HCT116 (cell line): Measurements from ENCODE around the gene ACKR1. TPM values are rescaled to one million over a fixed set of nuclear protein-coding genes. Genes with fewer than 3 reads are reported as not detected.

ENCODE experiments used
- ATAC-seq: fragments of 200-7000 bp; cut with Tn5 transposase; 2 replicates; pipeline ENCODE4 v1.9.1; 2020; ENCODE audit warnings: mild to moderate bottlenecking, moderate library complexity
- BruUV-seq: library from RNA; stranded (reverse); fragments of 400-500 nt; replicated peaks from 2 replicates; lab custom pipeline; 2021; lab: Mats Ljungman, UMichigan
- CTCF ChIA-PET: fragments of 300-600 bp; sonication (Branson Sonifier 250); formaldehyde crosslinking; loops from one replicate; lab custom pipeline; 2021; ENCODE audit warnings: antibody characterized with exemption; lab: Charles Lee
- POLR2A ChIA-PET: fragments of 300-600, 350-600 bp; sonication (Branson Sonifier 250); formaldehyde crosslinking; loops from one replicate; lab custom pipeline; 2021; ENCODE audit warnings: antibody characterized with exemption; lab: Charles Lee
- RAD21 ChIA-PET, 2 experiments: fragments of 300-600 bp; sonication (Branson Sonifier 250); formaldehyde crosslinking; loops; one replicate each; lab custom pipeline; 2023; ENCODE audit warnings: low total read pairs in 2 of 2; ENCODE audit not compliant: uncharacterized antibody in 2 of 2, unreplicated experiment in 2 of 2, low non-redundant PET in 1 of 2; lab: Charles Lee
- DNase-seq: peaks from one replicate; pipeline ENCODE4 v3.0.0-alpha.2; 2010; ENCODE audit warnings: low read depth, low spot score
- H2AFZ ChIP-seq: fragments of 200-600 bp; shearing (Covaris generic), sonication (generic); 2 replicates; pipeline ENCODE4 v1.6.1; 2017; ENCODE audit warnings: low read depth, mixed run types, mixed read lengths, antibody characterized with exemption, low read length; ENCODE audit not compliant: poor library complexity, severe bottlenecking
- H3K27ac ChIP-seq: 2 replicates; pipeline ENCODE4 v1.5.1; 2012; ENCODE audit warnings: low read depth, low read length
- H3K27me3 ChIP-seq: fragments of 200-600 bp; sonication (generic); 2 replicates; pipeline ENCODE4 v1.6.1; 2016; ENCODE audit warnings: mixed run types, low read length, mixed read lengths; ENCODE audit not compliant: insufficient read depth
- H3K36me3 ChIP-seq, 2 experiments: fragments of 200-500 bp in 1 of 2; fragments of 200-600 bp in 1 of 2; sonication (Bioruptor generic) in 1 of 2; sonication (generic) in 1 of 2; 2 replicates each; pipeline versions ENCODE4 v1.5.1 to v1.6.1; 2014 to 2016; ENCODE audit warnings: low read length in 2 of 2, inconsistent platforms in 1 of 2, mixed read lengths in 1 of 2, mixed run types in 1 of 2; ENCODE audit not compliant: insufficient read depth in 2 of 2, control insufficient read depth in 1 of 2
- H3K4me1 ChIP-seq, 2 experiments: fragments of 200-600 bp in 1 of 2; sonication (generic) in 1 of 2; 2 replicates each; pipeline versions ENCODE4 v1.5.1 to v1.6.1; 2012 to 2017; ENCODE audit warnings: low read length in 2 of 2, inconsistent platforms in 1 of 2, mild to moderate bottlenecking in 1 of 2, mixed read lengths in 1 of 2, mixed run types in 1 of 2, moderate library complexity in 1 of 2; ENCODE audit not compliant: insufficient read depth in 2 of 2, control insufficient read depth in 1 of 2
- H3K4me2 ChIP-seq: fragments of 200-600 bp; sonication (generic); 2 replicates; pipeline ENCODE4 v1.6.1; 2017; ENCODE audit warnings: mixed run types, low read length, mixed read lengths
- H3K4me3 ChIP-seq, 2 experiments: fragments of 200-600 bp in 1 of 2; sonication (generic) in 1 of 2; replicated peaks in 1 of 2; 2 replicates each; pipeline ENCODE4 v1.5.1; 2011 to 2016; ENCODE audit warnings: low read length in 2 of 2, control low read depth in 1 of 2, low read depth in 1 of 2, mild to moderate bottlenecking in 1 of 2, mixed read lengths in 1 of 2, mixed run types in 1 of 2
- H3K79me2 ChIP-seq: fragments of 200-600 bp; sonication (generic); 2 replicates; pipeline ENCODE4 v1.6.1; 2017; ENCODE audit warnings: mild to moderate bottlenecking, mixed run types, low read length, moderate library complexity, mixed read lengths; ENCODE audit not compliant: insufficient read depth
- H3K9ac ChIP-seq: fragments of 200-600 bp; sonication (generic); 2 replicates; pipeline ENCODE4 v1.6.1; 2016; ENCODE audit warnings: low read length, mixed read lengths
- H3K9me2 ChIP-seq: fragments of 200-600 bp; sonication (generic), shearing (Covaris generic); 2 replicates; pipeline ENCODE4 v1.6.1; 2017; ENCODE audit warnings: mixed run types, mild to moderate bottlenecking, moderate library complexity; ENCODE audit not compliant: insufficient read depth
- H3K9me3 ChIP-seq, 2 experiments: fragments of 200-500 bp in 1 of 2; fragments of 200-600 bp in 1 of 2; sonication (Bioruptor generic) in 1 of 2; sonication (generic) in 1 of 2; 2 replicates each; pipeline ENCODE4 v1.6.1; 2014 to 2017; ENCODE audit warnings: low read length in 2 of 2, mixed read lengths in 2 of 2, inconsistent platforms in 1 of 2, low read depth in 1 of 2, mild to moderate bottlenecking in 1 of 2, mixed run types in 1 of 2, moderate library complexity in 1 of 2; ENCODE audit not compliant: control insufficient read depth in 1 of 2, insufficient read depth in 1 of 2
- H4K20me1 ChIP-seq: fragments of 200-600 bp; sonication (generic), shearing (Covaris generic); 2 replicates; pipeline ENCODE4 v1.6.1; 2017; ENCODE audit warnings: mixed run types, mild to moderate bottlenecking, moderate library complexity; ENCODE audit not compliant: insufficient read depth
- CBX3 ChIP-seq: IDR thresholded peaks from 2 replicates; pipeline ENCODE4 v1.6.1; 2012; ENCODE audit warnings: low read depth
- CEBPB ChIP-seq: IDR thresholded peaks from 2 replicates; pipeline ENCODE4 v1.6.1; 2012; ENCODE audit warnings: low read depth
- EZH2 ChIP-seq: fragments of 200-600 bp; sonication (generic); IDR thresholded peaks from 2 replicates; pipeline ENCODE4 v1.6.1; 2017; ENCODE audit warnings: antibody characterized with exemption, mixed run types
- FOSL1 ChIP-seq: IDR thresholded peaks from 2 replicates; pipeline ENCODE4 v1.6.1; 2012; ENCODE audit warnings: low read depth
- JUND ChIP-seq: IDR thresholded peaks from 2 replicates; pipeline ENCODE4 v1.6.1; 2012
- RAD21 ChIP-seq: IDR thresholded peaks from 2 replicates; pipeline ENCODE4 v1.6.1; 2012; ENCODE audit warnings: low read depth, mild to moderate bottlenecking
- SP1 ChIP-seq: IDR thresholded peaks from 2 replicates; pipeline ENCODE4 v1.6.1; 2012; ENCODE audit warnings: low read depth
- SRF ChIP-seq: IDR thresholded peaks from 2 replicates; pipeline ENCODE4 v1.6.1; 2012; ENCODE audit warnings: low read depth
- YY1 ChIP-seq: IDR thresholded peaks from 2 replicates; pipeline ENCODE4 v1.6.1; 2011; ENCODE audit warnings: low read length, low read depth, moderate library complexity, mild to moderate bottlenecking; ENCODE audit not compliant: insufficient replicate concordance; ENCODE audit errors: extremely low read depth
- ZFX ChIP-seq: fragments of 450-650 bp; IDR thresholded peaks from 2 replicates; pipeline ENCODE4 v1.6.1; 2017
- ZNF274 ChIP-seq: fragments of 200-500 bp; sonication (Bioruptor generic); IDR thresholded peaks from 2 replicates; pipeline ENCODE4 v1.6.1; 2014; ENCODE audit warnings: mild to moderate bottlenecking, low read depth, low read length, inconsistent platforms
- intact Hi-C: fragments of 100-400 bp; cut with micrococcal nuclease; formaldehyde crosslinking; loops from 2 replicates; pipeline ENCODE4 v1.10.0; 2022
- total RNA-seq: library from RNA; stranded (reverse); gene quantifications from one replicate; pipeline ENCODE4 v1.2.1, GENCODE V29; 2021; ENCODE audit not compliant: unreplicated experiment
- TF ChIP-seq, protein P1 (sequence below): IDR thresholded peaks from 2 replicates; pipeline ENCODE4 v1.6.1; 2012
- TF ChIP-seq, protein P2 (sequence below), 3 experiments: fragments of 200-600 bp in 1 of 3; sonication (generic) in 1 of 3; IDR thresholded peaks in 2 of 3; conservative IDR thresholded peaks in 1 of 3; 2 replicates each; pipeline ENCODE4 v1.5.1; 2012 to 2017; ENCODE audit warnings: low read depth in 2 of 3, low read length in 2 of 3, antibody characterized with exemption in 1 of 3, borderline replicate concordance in 1 of 3, control low read depth in 1 of 3, mild to moderate bottlenecking in 1 of 3, mixed read lengths in 1 of 3, mixed run types in 1 of 3, moderate library complexity in 1 of 3; ENCODE audit not compliant: insufficient read depth in 1 of 3
- TF ChIP-seq, protein P3 (sequence below): IDR thresholded peaks from 2 replicates; pipeline ENCODE4 v1.6.1; 2011; ENCODE audit warnings: mild to moderate bottlenecking, low read length, moderate library complexity; ENCODE audit not compliant: insufficient replicate concordance; ENCODE audit errors: extremely low read depth

ACKR1 gene
- total RNA-seq, 1 experiment from 2014 or later: not detected

DNA sequence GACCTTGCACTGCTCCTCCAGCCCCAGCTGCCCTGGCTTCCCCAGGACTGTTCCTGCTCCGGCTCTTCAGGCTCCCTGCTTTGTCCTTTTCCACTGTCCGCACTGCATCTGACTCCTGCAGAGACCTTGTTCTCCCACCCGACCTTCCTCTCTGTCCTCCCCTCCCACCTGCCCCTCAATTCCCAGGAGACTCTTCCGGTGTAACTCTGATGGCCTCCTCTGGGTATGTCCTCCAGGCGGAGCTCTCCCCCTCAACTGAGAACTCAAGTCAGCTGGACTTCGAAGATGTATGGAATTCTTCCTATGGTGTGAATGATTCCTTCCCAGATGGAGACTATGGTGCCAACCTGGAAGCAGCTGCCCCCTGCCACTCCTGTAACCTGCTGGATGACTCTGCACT is 550 bp downstream of the ACKR1 start:
- peaks cover 35% of the 10 kb centered on the region for H3K27me3 ChIP-seq
- DNase-seq (no peak), ATAC-seq (no peak)
- no peak overlapping the region for H3K27ac ChIP-seq
- no peak overlapping the region for H3K9ac ChIP-seq
- intact Hi-C loops: no loop called here
- no peak overlapping the region for H3K4me2 ChIP-seq
- H3K9me2 ChIP-seq: no peaks in the 10 kb centered on the region
- ChIA-PET POLR2A (no interaction called here), RAD21 (no interaction called here), CTCF (interaction anchor here (1.2 to 1.3 kb wide), 2 partner anchors 9 to 802 kb away, joined by 3 read pairs; no protein-coding TSS in a partner anchor)
- no peaks in the 10 kb centered on the region for H3K9me3 ChIP-seq
- H2AFZ ChIP-seq: no peak overlapping the region
- BruUV-seq: no TSS peak
- no peaks in the 10 kb centered on the region for H3K36me3 ChIP-seq
- H3K4me1 ChIP-seq: no peaks in the 10 kb centered on the region
- TF ChIP-seq JUND: no peak
- TF ChIP-seq SP1: no peak
- no peak for TF ChIP-seq ZFX
- no peak for TF ChIP-seq EZH2
- TF ChIP-seq, protein P1, sequence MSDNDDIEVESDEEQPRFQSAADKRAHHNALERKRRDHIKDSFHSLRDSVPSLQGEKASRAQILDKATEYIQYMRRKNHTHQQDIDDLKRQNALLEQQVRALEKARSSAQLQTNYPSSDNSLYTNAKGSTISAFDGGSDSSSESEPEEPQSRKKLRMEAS: no peak
- no peak for TF ChIP-seq FOSL1
- TF ChIP-seq CEBPB: no peak
- TF ChIP-seq, protein P2, sequence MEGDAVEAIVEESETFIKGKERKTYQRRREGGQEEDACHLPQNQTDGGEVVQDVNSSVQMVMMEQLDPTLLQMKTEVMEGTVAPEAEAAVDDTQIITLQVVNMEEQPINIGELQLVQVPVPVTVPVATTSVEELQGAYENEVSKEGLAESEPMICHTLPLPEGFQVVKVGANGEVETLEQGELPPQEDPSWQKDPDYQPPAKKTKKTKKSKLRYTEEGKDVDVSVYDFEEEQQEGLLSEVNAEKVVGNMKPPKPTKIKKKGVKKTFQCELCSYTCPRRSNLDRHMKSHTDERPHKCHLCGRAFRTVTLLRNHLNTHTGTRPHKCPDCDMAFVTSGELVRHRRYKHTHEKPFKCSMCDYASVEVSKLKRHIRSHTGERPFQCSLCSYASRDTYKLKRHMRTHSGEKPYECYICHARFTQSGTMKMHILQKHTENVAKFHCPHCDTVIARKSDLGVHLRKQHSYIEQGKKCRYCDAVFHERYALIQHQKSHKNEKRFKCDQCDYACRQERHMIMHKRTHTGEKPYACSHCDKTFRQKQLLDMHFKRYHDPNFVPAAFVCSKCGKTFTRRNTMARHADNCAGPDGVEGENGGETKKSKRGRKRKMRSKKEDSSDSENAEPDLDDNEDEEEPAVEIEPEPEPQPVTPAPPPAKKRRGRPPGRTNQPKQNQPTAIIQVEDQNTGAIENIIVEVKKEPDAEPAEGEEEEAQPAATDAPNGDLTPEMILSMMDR (IDR thresholded peaks at IDR 0.05 in 2 of 3, conservative IDR thresholded peaks at IDR 0.05 in 1 of 3; ENCODE audit: borderline replicate concordance in 1 of 3, insufficient read depth in 1 of 3, low read depth in 2 of 3, low read length in 2 of 3): no peak
- no peak for TF ChIP-seq RAD21
- TF ChIP-seq ZNF274: no peak
- TF ChIP-seq, protein P3, sequence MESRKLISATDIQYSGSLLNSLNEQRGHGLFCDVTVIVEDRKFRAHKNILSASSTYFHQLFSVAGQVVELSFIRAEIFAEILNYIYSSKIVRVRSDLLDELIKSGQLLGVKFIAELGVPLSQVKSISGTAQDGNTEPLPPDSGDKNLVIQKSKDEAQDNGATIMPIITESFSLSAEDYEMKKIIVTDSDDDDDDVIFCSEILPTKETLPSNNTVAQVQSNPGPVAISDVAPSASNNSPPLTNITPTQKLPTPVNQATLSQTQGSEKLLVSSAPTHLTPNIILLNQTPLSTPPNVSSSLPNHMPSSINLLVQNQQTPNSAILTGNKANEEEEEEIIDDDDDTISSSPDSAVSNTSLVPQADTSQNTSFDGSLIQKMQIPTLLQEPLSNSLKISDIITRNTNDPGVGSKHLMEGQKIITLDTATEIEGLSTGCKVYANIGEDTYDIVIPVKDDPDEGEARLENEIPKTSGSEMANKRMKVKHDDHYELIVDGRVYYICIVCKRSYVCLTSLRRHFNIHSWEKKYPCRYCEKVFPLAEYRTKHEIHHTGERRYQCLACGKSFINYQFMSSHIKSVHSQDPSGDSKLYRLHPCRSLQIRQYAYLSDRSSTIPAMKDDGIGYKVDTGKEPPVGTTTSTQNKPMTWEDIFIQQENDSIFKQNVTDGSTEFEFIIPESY: no peak
- no peak for TF ChIP-seq YY1
- no peak for TF ChIP-seq SRF
- no peak for TF ChIP-seq CBX3
- H4K20me1 ChIP-seq: no peaks in the 10 kb centered on the region
- no peak overlapping the region for H3K4me3 ChIP-seq
- H3K79me2 ChIP-seq: no peaks in the 10 kb centered on the region
